Spinal cord (tissue), 10 donors: ENCODE measurements around the gene DSC3. TPM values are rescaled to one million over a fixed set of nuclear protein-coding genes. Genes with fewer than 3 reads are reported as not detected.
"Not testable (repeated sequence)": the region's sequence is repeated elsewhere in the genome, so short reads cannot be mapped to it uniquely, and the experiment has no call there.

Experiments used
- DNase-seq, 6 donors: peaks; one replicate each; pipeline versions ENCODE4 v3.0.0 to v3.0.0-alpha.2; 2013 to 2015; ENCODE audit warnings: low spot score in 6 of 6, low read depth in 4 of 6
- H3K27ac ChIP-seq: one replicate; pipeline ENCODE4 v1.5.1; 2013; ENCODE audit warnings: low read depth, low read length, control low read depth
- H3K27me3 ChIP-seq: one replicate; pipeline ENCODE4 v1.6.1; 2013; ENCODE audit warnings: low read length; ENCODE audit not compliant: control insufficient read depth, insufficient read depth
- H3K36me3 ChIP-seq: one replicate; pipeline ENCODE4 v1.6.1; 2013; ENCODE audit warnings: low read length; ENCODE audit not compliant: control insufficient read depth, insufficient read depth
- H3K4me1 ChIP-seq: one replicate; pipeline ENCODE4 v1.6.1; 2013; ENCODE audit warnings: low read length; ENCODE audit not compliant: control insufficient read depth, insufficient read depth
- H3K4me3 ChIP-seq: one replicate; pipeline ENCODE4 v1.5.1; 2013; ENCODE audit warnings: low read depth, low read length, control low read depth
- H3K9me3 ChIP-seq: one replicate; pipeline ENCODE4 v1.6.1; 2013; ENCODE audit warnings: low read length; ENCODE audit not compliant: control insufficient read depth, insufficient read depth
- WGBS: methylation state at CpG from one replicate; pipeline ENCODE4 v1.1.5; 2013; ENCODE audit warnings: missing lambda C conversion rate; ENCODE audit not compliant: insufficient coverage; 5-methylcytosine and 5-hydroxymethylcytosine counted together
- polyA plus RNA-seq, 2 donors: library from polyadenylated mRNA; unstranded; fragments of 120-200 nt; gene quantifications; one replicate each; pipeline ENCODE4 v1.2.1, GENCODE V29; 2013; ENCODE audit not compliant: insufficient read length in 2 of 2
- total RNA-seq, 2 donors: library from RNA; depleted of rRNA in 1 of 2; stranded (reverse); fragments of 120-200 nt in 1 of 2; fragments of >200 nt in 1 of 2; gene quantifications; one replicate each; pipeline versions ENCODE4 v1.2.3 to v1.2.4, GENCODE V29; 2013 to 2014
- donor health status: healthy.

Gene DSC3
- total and polyA plus RNA-seq, 4 donors, result 0.05 to 9.5 (median 1.7) TPM

- 100% methylated on average over 1 of the region's 1 CpG for WGBS
- Histone ChIP-seq H3K4me3 (no peak overlapping the region), H3K9me3 (no peaks in the 10 kb centered on the region), H3K27ac (no peak overlapping the region), H3K4me1 (no peaks in the 10 kb centered on the region), H3K27me3 (no peaks in the 10 kb centered on the region), H3K36me3 (no peaks in the 10 kb centered on the region)
- DNase-seq, result no peak
Measured at GRCh38 chr18:30989141-30989540, 53.4 kb downstream of the DSC3 start.

GRCh38 chr18:30988440-30988839, 54.1 kb downstream of the DSC3 start:
- H3K27ac ChIP-seq, result no peak overlapping the region
- DNase-seq, result peak in 1 of 6 donors; percentile 73
- no peak overlapping the region for H3K4me3 ChIP-seq
- WGBS, result 71% methylated on average over 2 of the region's 4 CpGs
- no peaks in the 10 kb centered on the region for H3K4me1 ChIP-seq
- no peaks in the 10 kb centered on the region for H3K9me3 ChIP-seq
- H3K36me3 ChIP-seq, result no peaks in the 10 kb centered on the region
- no peaks in the 10 kb centered on the region for H3K27me3 ChIP-seq

DNA sequence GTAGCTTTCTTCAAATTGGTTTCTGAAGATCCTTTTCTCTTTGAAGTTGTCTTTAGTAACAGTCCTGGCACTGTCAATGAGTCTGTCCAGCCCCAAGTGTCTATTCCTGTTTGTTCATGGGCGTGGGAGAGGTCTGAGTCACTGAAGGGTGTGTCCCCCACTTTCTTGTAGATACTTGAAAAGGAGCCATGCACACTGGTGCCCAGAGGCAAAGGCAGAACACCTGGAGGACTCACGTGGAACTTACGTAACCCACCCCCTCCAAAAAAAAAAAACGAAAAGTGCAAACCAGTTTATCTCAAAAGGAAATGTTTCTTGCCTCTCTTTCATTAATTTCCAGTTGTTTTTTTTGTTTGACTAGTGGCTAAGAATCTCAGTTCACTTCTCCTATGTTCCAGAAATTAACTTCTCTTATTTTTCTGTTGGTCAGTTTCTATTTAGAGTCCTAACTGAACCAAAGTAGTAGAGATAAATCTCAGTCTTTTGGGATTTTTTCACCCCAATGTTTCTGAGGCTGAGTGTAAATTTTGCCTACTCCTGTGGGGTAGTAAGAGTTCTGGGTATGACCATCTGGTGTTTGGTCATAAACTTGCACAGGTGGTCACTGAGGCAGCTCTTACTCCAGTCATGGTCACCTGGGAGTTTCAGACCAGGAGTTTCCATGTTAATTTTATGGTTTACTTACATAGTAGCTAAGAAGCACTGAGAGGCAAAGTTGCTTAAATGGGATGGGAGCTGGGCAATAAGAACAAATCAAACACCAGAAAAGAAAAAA, 54.9 kb downstream of the DSC3 start:
- H3K36me3 ChIP-seq, result no peaks in the 10 kb centered on the region
- DNase-seq, result no peak
- H3K27ac ChIP-seq, result no peak overlapping the region
- no CpG with 5 or more reads among the region's 4 CpGs for WGBS
- H3K9me3 ChIP-seq, result no peaks in the 10 kb centered on the region
- no peaks in the 10 kb centered on the region for H3K4me1 ChIP-seq
- H3K27me3 ChIP-seq, result no peaks in the 10 kb centered on the region
- no peak overlapping the region for H3K4me3 ChIP-seq

- no peaks in the 10 kb centered on the region for H3K9me3 ChIP-seq
- H3K27me3 ChIP-seq, result no peaks in the 10 kb centered on the region
- H3K36me3 ChIP-seq, result no peaks in the 10 kb centered on the region
- no peak overlapping the region for H3K27ac ChIP-seq
- no peak overlapping the region for H3K4me3 ChIP-seq
- no peak for DNase-seq
- H3K4me1 ChIP-seq, result no peaks in the 10 kb centered on the region
- 96% methylated on average over 12 of the region's 12 CpGs for WGBS
Measured at GRCh38 chr18:30985753-30986152, 56.8 kb downstream of the DSC3 start.

DNA sequence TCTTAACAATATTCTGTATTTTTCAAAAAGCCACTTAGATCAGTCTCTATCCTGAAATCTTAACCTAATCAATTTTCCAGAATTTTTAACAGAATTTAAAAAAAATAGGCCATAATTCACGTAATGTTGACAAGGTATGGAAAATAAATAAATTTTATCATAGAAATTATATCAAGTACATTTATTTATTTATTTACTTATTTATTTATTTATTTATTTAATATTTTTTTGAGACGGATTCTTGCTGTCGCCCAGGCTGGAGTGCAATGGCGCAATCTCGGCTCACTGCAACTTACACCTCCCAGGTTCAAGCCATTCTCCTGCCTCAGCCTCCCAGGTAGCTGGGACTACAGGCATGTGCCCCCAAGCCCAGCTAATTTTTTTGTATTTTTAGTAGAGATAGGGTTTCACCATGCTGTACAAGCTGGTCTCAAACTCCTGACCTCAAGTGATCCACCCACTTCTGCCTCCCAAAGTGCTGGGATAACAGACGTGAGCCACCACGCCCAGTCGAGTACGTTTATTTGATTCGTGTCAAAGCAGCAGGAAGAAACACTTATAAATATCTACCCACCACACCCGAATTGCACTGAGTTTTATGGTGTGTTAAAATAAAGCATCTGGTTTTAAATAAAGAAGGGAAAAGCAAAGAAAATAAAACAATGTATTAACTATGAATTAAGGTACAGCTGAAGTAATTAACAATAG, 60.1 kb downstream of the DSC3 start:
- WGBS, result no CpG with 5 or more reads among the region's 11 CpGs
- H3K4me3 ChIP-seq, result no peak overlapping the region
- H3K27ac ChIP-seq, result no peak overlapping the region
- H3K4me1 ChIP-seq, result no peaks in the 10 kb centered on the region
- no peaks in the 10 kb centered on the region for H3K9me3 ChIP-seq
- no peaks in the 10 kb centered on the region for H3K36me3 ChIP-seq
- DNase-seq, result no peak
- H3K27me3 ChIP-seq, result no peaks in the 10 kb centered on the region

DNA sequence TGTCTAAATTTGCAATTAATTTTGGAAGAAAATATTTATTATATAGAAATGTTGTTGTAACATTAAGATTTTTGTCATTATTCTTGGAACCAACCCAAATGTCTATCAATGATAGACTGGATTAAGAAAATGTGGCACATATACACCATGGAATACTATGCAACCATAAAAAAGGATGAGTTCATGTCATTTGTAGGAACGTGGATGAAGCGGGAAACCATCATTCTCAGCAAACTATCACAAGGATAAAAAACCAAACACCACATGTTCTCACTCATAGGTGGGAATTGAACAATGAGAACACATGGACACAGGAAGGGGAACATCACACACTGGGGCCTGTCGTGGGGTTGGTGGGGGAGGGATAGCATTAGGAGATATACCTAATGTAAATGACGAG, 64.5 kb downstream of the DSC3 start:
- H3K27ac ChIP-seq, H3K4me3 ChIP-seq, H3K4me1 ChIP-seq, H3K27me3 ChIP-seq, H3K9me3 ChIP-seq, H3K36me3 ChIP-seq, DNase-seq: not testable (repeated sequence)
- no CpG with 5 or more reads among the region's 4 CpGs for WGBS

- WGBS, result no CpG with 5 or more reads among the region's 1 CpG
- Histone ChIP-seq H3K4me3 (no peak overlapping the region), H3K36me3 (no peaks in the 10 kb centered on the region), H3K4me1 (no peaks in the 10 kb centered on the region), H3K27me3 (no peaks in the 10 kb centered on the region), H3K27ac (no peak overlapping the region), H3K9me3 (no peaks in the 10 kb centered on the region)
- DNase-seq, result peak; percentile 24 to 88 (median 44)
Measured at GRCh38 chr18:30971338-30971956, 71.1 kb downstream of the DSC3 start.

DNA sequence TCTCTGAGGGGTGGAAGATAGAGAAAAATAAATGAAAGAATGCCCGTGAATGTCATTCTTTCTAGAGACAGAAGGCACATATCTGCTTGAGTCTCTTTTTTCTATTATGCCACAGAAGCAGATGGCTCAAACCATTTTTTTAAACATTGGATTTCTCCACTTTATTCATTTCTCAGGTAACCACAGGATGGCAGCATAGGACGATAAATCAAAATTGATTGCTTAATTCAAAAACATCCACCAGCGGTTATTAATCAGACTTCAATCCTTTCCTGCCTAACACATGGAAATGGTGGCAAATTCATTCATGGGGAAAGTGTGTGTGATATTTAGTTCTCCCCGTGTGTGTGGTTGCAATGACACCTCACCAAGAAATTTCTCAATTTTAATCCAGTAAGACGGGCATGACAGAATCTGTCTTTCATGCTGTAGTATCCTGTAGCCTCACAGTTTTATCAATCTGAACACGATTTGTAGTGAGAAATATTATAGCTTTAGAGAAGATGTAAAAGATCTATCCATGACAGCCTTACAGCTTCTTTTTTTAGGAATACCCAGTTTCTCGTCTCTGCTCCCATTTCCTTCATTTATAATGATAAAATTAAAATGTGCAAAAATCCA, 72.2 kb downstream of the DSC3 start:
- Histone ChIP-seq H3K4me3 (no peak overlapping the region), H3K9me3 (no peaks in the 10 kb centered on the region), H3K36me3 (no peaks in the 10 kb centered on the region), H3K27ac (no peak overlapping the region), H3K27me3 (no peaks in the 10 kb centered on the region), H3K4me1 (no peaks in the 10 kb centered on the region)
- 33% methylated on average over 1 of the region's 7 CpGs for WGBS
- DNase-seq, result peak in 5 of 6 donors; percentile 22 to 85 (median 36)

GRCh38 chr18:30969670-30970170, 72.8 kb downstream of the DSC3 start:
- H3K27me3 ChIP-seq, result no peaks in the 10 kb centered on the region

More at GRCh38 chr18:30969670-30970170, 72.8 kb downstream of the DSC3 start:
- Histone ChIP-seq H3K9me3 (no peaks in the 10 kb centered on the region), H3K36me3 (no peaks in the 10 kb centered on the region), H3K27ac (no peak overlapping the region), H3K4me1 (no peaks in the 10 kb centered on the region), H3K4me3 (no peak overlapping the region)
- no CpG with 5 or more reads among the region's 4 CpGs for WGBS
- no peak for DNase-seq
